HG03196 (cell line): Measurements from ENCODE around the gene EPB41L1.

Source experiments
- ATAC-seq: cut with Tn5 transposase; IDR thresholded peaks from one replicate; pipeline ENCODE4 v1.9.1; 2021; ENCODE audit not compliant: unreplicated experiment

Gene EPB41L1

DNA sequence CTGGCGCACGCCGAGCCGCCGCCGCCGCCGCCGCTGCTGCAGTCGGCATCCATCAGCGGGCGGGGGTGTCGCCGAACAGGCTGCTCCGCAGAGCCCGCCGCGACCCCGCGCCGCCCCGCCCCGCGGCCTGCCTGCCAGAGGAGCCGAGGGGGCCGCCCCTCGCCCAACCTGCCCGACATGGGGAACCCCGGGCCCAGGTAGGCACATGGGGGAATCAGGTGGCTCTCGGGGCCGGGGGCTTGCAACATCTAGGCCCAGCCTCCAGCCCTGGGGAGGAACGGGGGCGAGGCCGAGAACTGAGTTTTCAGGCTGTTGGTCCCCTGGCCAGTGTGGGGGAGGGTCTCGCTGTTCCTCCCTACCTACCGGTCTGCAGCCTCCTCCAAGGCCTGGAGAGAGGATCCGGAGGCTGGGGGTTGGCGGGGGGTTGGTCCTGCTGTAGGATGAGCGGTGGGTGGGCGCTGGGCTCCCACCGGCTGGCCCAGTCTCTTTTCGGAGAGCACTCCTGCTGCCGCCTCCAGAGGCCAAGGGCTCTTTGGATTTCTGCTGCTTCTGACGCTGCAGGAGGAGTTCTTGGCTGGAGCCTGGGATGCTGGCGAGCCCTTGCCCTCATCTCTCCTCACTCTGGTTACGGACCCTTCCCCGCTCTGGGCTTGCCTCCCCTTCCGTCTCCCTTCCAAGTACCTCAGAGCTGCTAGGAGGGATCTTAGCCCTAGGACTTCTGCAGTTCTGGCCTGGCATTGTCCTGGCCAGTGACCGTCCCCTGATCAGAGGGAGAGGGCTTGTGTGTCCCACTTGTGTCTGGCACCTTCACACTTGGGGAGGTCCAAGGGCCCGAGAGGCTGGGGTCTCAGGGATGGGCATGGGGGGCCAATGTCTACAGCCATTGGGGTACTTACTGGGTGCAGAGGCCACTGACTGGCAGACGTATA is at the start of gene EPB41L1:
Gene EPB41L1, plus strand, starts transcription at position 41 of the 929 bp plus-strand sequence. CDS start 19,038 bp downstream, outside the sequence.
- ATAC-seq = no peak

DNA sequence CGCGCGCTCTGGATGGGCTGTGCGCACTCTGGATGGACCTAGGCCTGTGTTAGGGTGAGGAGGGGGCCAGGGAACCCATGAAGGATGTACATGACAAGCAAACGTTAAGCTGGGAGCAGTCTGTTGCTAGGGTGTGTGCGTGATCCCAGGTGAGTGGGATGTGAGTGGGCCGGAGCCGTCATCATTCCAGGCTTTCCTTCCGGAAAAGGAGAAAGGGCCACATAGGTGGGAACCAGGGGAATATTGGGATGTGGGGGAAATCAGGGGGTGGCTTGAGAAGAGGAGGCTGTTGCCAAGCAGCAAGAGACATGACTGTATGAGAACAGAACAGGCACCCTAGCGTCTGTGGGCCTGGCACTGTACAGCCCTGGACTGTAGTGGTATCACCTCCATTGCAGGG is 49.7 kb upstream of the EPB41L1 start:
- ATAC-seq = no peak

DNA sequence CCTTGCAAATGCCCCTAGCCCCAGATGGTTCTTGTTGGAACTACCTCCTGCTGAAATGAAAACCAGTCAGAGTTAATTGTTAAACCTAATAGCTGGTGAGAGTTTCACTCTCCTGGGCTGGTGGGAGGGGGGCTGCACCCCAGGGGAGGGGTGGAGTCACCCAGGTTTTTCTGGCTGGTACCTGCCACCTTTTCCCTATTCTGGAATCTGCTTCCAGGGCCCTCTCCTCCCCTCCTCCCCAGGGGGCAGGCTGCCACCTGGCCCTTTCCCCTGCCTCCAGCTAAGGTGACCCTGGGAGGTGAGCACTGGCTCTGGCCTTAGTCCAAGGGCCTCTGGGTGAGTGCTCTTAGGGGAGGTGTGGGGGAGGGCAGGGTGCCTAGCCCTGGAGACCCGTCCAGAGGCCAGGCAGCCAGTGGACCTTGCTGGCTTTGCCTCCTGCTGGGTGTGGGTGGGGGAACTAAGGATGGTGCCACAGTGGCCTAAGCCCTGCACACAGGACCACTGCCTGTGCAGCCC is 48.8 kb upstream of the EPB41L1 start:
- ATAC-seq = no peak

DNA sequence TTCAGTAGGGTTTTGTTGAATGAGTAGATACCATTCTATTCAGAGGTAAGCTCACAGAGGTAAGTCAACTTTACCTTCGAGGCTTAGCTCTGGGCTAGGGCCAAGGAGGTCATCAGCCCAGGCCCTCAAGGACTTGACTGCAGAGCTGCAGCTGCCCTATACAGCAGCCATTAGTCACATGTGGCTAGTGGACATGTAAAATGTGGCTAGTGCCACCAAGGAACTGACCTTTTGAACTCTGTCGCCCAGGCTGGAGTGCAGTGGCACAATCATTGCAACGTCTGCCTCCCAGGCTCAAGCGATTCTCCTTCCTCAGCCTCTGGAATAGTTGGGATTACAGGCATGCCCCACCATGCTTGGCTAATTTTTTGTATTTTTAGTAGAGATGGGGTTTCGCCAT is 47.9 kb upstream of the EPB41L1 start:
- ATAC-seq = no peak

DNA sequence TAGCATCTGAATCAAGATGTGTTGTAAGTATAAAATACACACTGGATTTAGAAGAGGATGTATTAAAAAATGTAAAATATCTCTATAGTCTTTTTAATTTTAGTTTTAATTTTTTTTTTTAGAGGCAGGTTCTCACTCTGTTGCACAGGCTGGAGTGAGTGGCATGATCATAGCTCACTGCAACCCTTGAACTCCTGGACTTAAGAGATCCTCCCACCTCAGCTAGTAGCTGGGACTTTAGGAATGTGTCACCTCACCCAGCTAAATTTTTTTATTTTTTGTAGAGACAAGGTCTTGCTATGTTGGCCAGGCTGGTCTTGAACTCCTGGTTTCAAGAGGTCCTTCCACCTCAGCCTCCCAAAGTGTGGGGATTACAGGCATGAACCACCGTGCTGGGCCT is 46.7 kb upstream of the EPB41L1 start:
- ATAC-seq = no peak

DNA sequence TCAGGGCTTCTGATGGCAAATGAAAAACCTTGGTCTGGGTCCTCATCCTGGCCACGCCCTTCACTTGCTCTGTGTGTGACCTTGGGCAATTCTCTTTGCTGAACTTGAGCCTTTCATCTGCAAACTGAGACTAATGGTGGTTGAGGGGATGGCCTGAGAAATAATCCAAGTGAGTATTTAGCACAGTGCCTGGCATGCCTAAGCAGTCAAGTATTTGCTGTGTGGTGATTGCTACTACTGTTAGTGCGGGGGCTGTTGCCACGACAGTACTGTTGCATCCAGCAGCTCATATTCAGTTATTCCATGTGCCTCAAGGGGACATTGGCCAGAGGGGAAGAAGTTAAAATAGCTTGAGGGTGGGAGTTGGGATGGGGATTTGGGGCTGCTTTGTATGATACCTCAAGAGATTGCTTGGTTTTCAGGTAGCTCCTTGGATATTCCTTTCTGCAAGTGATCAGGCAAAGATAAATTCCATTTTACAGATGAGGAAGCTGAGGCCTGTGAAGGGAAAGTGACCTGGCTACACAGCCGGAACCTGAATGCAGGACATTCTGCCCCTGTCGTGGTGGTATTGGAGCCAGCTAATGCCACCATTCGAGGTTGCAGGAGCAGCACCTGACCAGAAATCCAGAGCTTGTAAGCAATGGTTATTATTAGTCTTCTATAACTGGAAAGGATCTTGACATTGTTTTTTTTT is 45.1 kb upstream of the EPB41L1 start:
- no peak for ATAC-seq

DNA sequence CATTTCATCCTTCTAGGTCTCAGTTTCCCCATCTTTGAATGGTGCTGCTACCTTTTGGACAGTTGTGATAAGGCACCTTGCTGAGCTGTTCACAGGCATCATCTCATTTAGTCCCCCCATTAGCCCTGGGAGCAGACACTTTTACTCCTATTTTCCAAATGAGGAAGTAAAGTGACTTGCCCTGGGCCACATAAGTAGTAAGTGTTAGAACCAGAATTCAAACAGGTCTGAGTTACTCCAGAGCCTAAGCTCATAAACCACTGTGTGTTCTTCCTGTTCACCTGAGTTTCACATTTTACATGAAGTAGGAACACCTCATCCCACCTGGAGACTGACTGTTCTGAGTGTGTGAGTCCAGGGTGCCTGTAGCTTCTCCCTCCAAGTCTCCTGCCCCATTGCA is 43.5 kb upstream of the EPB41L1 start:
- no peak for ATAC-seq

DNA sequence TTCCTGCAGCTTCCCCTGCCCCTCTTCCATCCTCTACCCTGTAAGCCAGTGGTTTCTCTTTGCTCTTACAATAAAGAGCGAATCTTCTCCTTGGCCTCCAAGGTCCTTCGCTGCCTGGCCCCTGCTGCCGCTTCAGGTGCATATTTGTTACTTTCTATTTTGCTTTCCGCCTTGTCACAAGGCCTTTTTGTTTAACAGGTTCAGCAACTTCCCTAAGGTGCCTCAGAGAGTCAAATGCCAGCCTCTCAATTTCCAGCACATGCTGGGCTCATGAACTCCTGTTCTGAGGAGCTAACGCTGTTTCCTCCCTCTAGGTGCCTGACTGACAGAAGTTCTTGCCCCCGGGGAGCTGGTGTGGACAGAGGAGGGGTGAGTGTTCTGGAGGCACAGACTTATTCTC is 42.4 kb upstream of the EPB41L1 start:
- no peak for ATAC-seq

DNA sequence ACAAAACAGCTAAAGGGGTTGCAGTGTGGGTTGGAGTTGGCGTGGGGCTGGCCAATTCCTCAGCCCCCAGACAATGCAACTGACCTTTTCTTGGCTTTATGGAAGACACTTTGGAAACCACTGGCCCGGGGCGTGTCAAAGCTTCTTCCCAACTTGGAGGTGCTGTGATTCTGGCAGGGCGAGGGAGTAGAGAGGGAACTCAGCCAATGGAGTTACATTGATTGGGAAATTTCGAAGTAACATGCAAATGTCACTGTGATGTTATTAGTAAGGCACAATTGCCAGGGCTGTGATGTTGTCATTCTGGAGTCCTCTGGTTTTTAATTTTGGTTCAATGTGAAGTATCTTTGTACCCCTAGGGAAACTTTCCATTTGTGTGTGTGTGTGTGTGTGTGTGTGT is 41.5 kb upstream of the EPB41L1 start:
- ATAC-seq = no peak

DNA sequence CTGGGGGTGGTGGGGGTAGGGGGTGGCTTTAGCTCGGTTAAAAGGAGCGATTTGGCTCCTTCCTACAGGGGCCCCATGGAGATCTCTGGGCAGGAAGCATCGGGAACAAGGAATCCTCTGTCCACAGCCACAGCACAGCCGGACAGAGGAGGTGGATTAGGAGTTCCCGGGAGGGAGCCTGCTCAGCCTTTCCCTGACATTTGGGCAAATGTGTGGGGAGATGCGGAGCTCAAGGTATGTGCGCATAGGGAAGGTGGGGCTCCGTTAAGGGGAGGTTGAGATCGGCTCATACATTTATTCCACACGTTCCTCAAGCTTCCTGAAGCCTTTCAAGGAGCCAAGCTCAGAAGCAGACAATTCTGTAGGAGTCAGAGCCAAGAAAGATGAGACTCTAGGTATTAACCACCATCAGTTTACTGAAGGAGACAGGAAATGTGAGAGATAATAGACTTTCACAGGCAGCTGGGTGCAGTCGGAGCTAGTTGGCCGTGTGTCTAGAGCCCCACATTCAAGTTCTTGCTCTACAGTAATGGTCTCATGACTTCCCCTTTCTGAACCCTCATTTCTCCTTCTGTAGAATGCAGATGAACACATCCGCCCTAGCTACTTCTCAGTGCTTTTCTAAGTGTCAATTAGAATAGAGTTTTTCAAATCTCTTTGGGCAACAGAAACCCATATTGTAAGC is 40.8 kb upstream of the EPB41L1 start:
- ATAC-seq = no peak

DNA sequence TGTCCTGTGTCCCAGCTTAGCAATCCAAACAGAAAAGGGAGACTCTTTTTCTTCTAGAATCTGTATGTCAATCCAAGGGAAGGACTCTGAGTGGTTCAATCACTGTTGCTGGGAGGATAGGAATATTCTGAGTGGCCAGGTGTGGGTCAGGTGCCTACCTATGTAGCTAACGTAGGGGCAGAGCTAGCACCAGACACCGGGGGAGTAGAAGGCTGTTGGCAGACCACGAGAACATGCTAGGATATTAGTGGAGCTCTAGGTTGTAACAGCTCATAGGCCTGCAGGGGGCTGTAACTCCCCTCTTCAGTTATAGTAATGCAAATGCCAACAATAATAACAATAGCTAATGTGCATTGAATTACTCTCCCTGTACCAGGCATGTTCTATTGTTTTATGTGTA is 39.8 kb upstream of the EPB41L1 start:
- no peak for ATAC-seq

DNA sequence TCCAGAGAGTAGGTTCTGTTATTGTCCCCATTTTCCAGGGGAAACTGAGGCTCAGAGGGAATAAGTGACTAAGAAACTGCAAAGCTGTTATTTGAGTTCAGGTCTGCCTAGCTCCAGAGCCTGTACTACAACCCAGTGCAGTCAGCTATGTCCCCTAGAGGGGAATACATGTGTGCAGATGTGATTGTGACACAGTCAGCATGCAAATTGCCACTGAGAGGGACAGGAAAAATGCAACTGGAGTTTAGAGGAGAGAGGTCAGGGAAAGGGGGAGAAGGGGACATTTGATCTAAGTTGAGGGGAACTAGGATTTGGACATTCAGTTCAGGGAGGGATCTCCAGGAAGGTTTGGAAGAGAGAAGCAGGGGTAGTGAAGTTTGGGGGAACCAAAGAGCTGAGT is 38.6 kb upstream of the EPB41L1 start:
- no peak for ATAC-seq

DNA sequence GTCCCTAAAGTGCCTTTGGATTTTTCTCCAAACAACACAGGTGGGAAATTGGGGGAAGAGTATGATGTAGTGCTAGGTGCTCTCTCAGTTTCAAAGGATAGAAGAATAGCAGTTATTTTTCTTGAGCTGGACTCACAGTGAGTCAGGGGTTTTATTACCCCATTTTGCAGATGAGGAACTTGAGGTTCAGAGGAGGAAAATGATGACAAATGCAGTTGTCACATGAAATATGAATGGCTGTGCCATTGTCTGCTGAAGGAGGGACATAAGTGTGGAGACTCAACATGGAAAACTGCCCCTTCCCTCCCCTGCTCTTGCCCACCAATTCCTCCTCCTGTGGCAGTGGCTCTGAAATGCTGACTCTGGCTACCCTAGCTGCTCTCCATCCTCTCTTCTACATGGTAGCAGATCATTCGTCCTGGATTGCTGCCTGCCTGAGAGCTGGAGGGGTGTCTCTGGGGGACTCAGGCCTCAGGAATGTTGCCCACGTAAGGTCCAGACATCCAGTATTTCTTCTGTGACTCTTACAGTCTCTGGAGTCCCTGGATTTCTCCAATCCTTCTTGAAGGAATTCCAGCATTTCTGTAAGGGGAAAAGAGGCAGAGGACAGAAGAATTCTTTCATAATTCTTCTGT is 37.6 kb upstream of the EPB41L1 start:
- ATAC-seq = no peak

DNA sequence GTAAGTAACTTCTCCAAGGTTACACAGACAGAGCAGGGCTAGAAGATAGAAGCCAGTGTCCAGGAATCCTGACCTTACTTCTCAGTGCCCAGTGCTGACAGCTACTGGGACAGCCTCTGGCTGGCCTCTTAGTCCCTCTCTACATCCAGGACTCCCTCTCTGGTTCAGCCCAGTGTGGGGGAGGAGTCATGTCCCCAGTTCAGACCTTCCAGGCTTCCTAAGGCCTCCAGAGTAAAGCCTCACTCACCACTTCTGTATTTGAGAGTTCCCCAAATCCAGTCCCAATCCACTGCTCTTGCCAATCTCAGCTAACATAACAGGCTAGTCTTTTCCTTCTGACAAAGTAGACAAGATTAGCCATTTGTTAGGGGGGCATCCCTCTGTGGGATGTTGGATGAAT is 36.9 kb upstream of the EPB41L1 start:
- no peak for ATAC-seq

DNA sequence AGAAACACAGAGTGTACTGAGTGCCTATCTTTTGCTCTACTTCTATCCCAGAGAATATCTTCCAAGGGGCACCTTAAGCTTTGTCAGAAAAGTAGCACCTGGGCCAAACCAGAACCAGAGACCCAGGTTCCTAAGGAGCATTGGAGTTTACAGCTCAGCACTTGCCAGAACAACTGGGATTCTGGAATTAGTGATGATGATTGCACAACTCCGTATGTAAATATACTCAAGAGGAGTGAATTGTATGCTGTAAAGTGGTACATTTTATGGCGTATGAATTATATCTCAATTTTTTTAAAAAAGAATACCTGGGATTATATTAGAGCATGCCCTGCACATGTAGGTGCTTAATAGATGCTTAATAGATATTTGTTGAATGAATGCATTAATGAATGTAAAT is 36.2 kb upstream of the EPB41L1 start:
- no peak for ATAC-seq

DNA sequence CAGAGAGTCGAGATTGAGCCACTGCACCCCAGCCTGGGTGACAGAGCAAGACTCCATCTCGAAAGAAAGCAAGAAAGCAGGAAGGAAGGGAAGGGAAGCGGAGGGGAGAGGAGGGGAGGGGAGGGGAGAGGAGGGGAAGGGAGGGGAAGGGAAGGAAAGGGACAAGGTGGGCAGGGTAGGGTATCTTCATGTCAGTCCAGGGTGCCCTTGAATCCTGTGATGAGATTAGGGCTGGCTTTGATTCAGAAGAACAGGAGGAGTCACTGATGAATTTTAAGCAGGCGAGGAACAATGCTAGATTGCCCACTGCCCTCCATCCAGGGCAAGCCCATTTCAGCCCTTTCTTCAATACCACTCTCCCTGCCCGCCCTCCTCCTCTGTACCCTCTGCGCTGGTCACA is 35.0 kb upstream of the EPB41L1 start:
- ATAC-seq = no peak

DNA sequence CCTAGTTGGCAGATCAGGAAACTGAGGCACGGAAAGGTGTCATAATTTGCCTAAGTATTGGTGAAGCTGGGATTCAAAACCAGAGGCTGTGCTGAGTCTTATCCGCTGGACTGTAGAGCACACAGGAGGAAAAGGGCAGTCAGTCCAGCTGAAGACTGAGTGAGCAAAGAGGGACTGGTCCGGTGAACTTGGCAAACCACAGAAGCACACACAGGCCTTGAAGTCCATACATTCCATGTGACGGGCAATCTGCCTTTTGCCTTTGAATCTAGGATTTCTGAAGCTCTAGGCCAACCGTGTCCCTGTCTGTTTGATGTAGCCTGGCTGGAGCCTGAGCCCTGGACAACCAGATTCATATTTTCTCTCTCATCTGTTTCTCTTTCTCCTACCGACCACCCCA is 34.3 kb upstream of the EPB41L1 start:
- ATAC-seq = no peak

DNA sequence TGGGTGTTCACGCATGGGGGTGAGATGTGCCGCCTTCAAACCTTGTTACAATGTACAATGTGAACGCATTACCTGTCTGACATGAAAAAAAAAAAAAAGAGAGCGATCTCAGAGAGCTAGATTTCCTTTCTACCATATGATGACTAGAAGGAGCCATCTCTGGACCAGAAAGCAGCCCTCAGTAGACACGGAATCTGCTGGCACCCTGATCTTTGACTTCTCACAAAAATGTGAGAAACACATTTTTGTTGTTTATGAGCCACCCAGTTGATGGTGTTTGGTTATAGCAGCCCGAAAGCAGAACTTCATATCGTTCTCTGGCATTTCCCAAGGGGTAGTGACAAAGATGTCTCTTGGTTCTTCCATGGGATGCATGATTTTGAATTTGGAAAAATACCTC is 33.5 kb upstream of the EPB41L1 start:
- ATAC-seq = no peak

DNA sequence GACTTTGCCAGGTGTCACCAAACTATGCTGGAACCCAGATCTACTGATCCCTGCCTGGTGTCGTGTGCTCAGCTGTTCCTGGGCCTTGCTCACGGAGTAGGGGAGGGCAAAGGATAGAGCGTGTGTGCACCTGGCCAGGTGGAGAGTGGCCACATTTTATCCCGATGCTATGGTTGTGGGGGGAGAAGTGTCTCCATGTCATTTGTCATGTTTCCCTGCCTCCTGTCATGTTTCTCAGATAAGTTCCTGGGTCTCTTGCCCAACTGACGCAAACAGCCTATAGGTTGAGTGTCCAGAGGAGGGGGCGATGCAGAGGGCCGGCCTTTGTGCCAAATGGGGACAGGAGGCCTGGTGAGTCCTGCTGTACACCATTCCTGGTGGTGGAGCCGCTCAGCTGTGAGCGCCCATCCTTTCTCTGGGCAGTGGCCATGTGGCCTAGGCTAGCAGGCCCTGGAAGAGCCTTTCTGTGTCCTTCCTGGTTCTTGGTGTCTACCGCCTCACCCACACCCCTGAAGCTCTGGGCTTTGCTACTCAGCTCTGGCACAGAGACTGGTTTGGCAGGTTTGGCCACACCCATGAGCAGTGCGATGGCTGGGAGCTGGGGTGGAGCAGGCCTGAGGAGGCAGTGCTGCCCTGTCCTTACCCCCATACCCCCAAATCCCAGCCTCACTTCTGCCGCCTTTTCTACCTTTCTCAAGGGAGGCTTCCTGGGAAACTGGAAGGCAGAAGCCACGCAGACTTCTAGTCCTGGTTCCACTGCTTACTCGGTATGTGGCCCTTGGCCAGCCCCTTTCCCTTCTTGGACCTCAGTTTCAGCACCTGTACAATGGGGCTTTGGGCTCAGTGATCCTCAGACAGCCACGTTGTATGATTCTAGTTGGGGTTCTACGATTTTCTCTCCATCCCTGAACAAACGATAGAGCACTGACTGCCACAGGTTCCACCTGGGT is 32.3 kb upstream of the EPB41L1 start:
- no peak for ATAC-seq

DNA sequence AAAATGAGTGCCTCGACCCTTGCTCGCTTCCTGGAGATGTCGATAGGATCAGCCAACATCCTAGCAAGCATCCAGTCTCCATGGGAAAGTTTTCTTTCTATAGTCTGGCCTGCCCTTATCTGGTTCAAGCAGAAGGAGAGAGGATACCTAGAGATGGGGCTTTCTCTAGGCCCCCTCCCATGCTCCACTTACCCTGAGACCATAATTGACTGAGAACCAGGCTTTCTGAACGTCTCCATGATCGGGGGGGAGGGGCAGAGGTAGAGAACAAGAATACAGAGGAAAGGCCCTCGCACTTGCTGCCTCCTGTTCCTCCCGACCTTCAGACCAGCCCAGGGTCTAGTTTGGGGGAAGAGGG is 31.6 kb upstream of the EPB41L1 start:
- ATAC-seq = no peak
